ENCODE results near the gene IQSEC1. TPM values are rescaled to one million over a fixed set of nuclear protein-coding genes. Genes with fewer than 3 reads are reported as not detected.

Gene IQSEC1
- total and polyA plus RNA-seq, 7 experiments from 2014 or later: 21.1 to 163 (median 70.2) TPM

GRCh38 chr3:13080591-13080990, 7.4 kb upstream of the IQSEC1 start:
- peaks cover 0 to 36% (median 0%) of the 10 kb centered on the region in 5 donors for H3K27me3 Mint-ChIP-seq
- peaks cover 0 to 1% (median 0%) of the 10 kb centered on the region in 11 donors for H3K9me3 Mint-ChIP-seq
- intact Hi-C loops (cut with micrococcal nuclease): no loop called here
- Histone ChIP-seq H3K4me1 (ENCODE audit: control insufficient read depth in 2 of 2, insufficient read depth in 2 of 2, low read length in 2 of 2) (peaks cover 0 to 6% of the 10 kb centered on the region in 2 donors), H3K27me3 (ENCODE audit: control insufficient read depth in 2 of 2, insufficient read depth in 2 of 2, low read length in 2 of 2) (no peaks in the 10 kb centered on the region), H3K27ac (ENCODE audit: low read depth, low read length) (no peak overlapping the region), H3K9me3 (ENCODE audit: control insufficient read depth in 2 of 3, low read length in 3 of 3) (no peaks in the 10 kb centered on the region), H3K4me3 (ENCODE audit: low read length) (no peak overlapping the region), H3K36me3 (ENCODE audit: control insufficient read depth in 2 of 3, insufficient read depth in 3 of 3, low read length in 3 of 3) (no peaks in the 10 kb centered on the region)
- H3K27ac Mint-ChIP-seq: no peak overlapping the region
- DNase-seq (no peak), ATAC-seq (no peak)
- ChIA-PET POLR2A (interaction anchor here (0.5 to 0.7 kb wide), 2 partner anchors 70 to 686 kb away, joined by 3 to 6 read pairs; no protein-coding TSS in a partner anchor), CTCF (interaction anchor here (1.6 kb wide), 1 partner anchor 12 kb away, joined by 9 read pairs; no protein-coding TSS in a partner anchor)
- H3K4me3 Mint-ChIP-seq: no peak overlapping the region
- H3K36me3 Mint-ChIP-seq: no peaks in the 10 kb centered on the region
- peaks cover 0 to 5% (median 2%) of the 10 kb centered on the region in 7 donors for H3K4me1 Mint-ChIP-seq

GRCh38 chr3:13080026-13080425, 6.8 kb upstream of the IQSEC1 start:
- intact Hi-C loops (cut with micrococcal nuclease): no loop called here
- no peak overlapping the region for H3K4me3 ChIP-seq (ENCODE audit: low read length)
- H3K9me3 ChIP-seq (ENCODE audit: control insufficient read depth in 2 of 3, low read length in 3 of 3): no peaks in the 10 kb centered on the region
- Mint-ChIP-seq H3K4me3 (no peak overlapping the region), H3K9me3 (peaks cover 0 to 1% (median 0%) of the 10 kb centered on the region in 11 donors), H3K27me3 (peaks cover 0 to 41% (median 0%) of the 10 kb centered on the region in 5 donors), H3K4me1 (peaks cover 0 to 5% (median 2%) of the 10 kb centered on the region in 7 donors), H3K36me3 (no peaks in the 10 kb centered on the region), H3K27ac (no peak overlapping the region)
- peaks cover 0 to 6% of the 10 kb centered on the region in 2 donors for H3K4me1 ChIP-seq (ENCODE audit: control insufficient read depth in 2 of 2, insufficient read depth in 2 of 2, low read length in 2 of 2)
- CTCF ChIA-PET: interaction anchor here (1.6 kb wide), 1 partner anchor 12 kb away, joined by 9 read pairs; no protein-coding TSS in a partner anchor
- POLR2A ChIA-PET: no interaction called here
- H3K27ac ChIP-seq (ENCODE audit: low read depth, low read length): no peak overlapping the region
- no peak for DNase-seq
- H3K27me3 ChIP-seq (ENCODE audit: control insufficient read depth in 2 of 2, insufficient read depth in 2 of 2, low read length in 2 of 2): no peaks in the 10 kb centered on the region
- no peak for ATAC-seq
- H3K36me3 ChIP-seq (ENCODE audit: control insufficient read depth in 2 of 3, insufficient read depth in 3 of 3, low read length in 3 of 3): no peaks in the 10 kb centered on the region

GRCh38 chr3:13079510-13079909, 6.3 kb upstream of the IQSEC1 start:
- POLR2A ChIA-PET: no interaction called here

GRCh38 chr3:13079051-13079450, 5.8 kb upstream of the IQSEC1 start:
- DNase-seq: no peak
- ChIA-PET POLR2A (no interaction called here), CTCF (no interaction called here)
- H3K9me3 ChIP-seq (ENCODE audit: control insufficient read depth in 2 of 3, low read length in 3 of 3): no peaks in the 10 kb centered on the region
- Mint-ChIP-seq H3K4me1 (peaks cover 0 to 6% (median 4%) of the 10 kb centered on the region in 7 donors), H3K4me3 (no peak overlapping the region), H3K27me3 (peaks cover 3 to 51% (median 4%) of the 10 kb centered on the region in 5 donors), H3K27ac (no peak overlapping the region), H3K9me3 (peaks cover 0 to 1% (median 0%) of the 10 kb centered on the region in 11 donors), H3K36me3 (no peaks in the 10 kb centered on the region)
- H3K4me1 ChIP-seq (ENCODE audit: control insufficient read depth in 2 of 2, insufficient read depth in 2 of 2, low read length in 2 of 2): peaks cover 0 to 7% of the 10 kb centered on the region in 2 donors
- ATAC-seq: no peak
- H3K27me3 ChIP-seq (ENCODE audit: control insufficient read depth in 2 of 2, insufficient read depth in 2 of 2, low read length in 2 of 2): peaks cover 0 to 3% of the 10 kb centered on the region in 2 donors
- intact Hi-C loops (cut with micrococcal nuclease): loop anchor here in 1 of 2 donors (10.0 kb wide), 1 partner anchor 1046 kb away; the partner anchor contains the start of genes CHCHD4 and TMEM43
- H3K4me3 ChIP-seq (ENCODE audit: low read length): no peak overlapping the region
- no peak overlapping the region for H3K27ac ChIP-seq (ENCODE audit: low read depth, low read length)
- H3K36me3 ChIP-seq (ENCODE audit: control insufficient read depth in 2 of 3, insufficient read depth in 3 of 3, low read length in 3 of 3): no peaks in the 10 kb centered on the region

More at GRCh38 chr3:13079510-13079909, 6.3 kb upstream of the IQSEC1 start:
- intact Hi-C loops (cut with micrococcal nuclease): loop anchor here in 1 of 2 donors (10.0 kb wide), 1 partner anchor 1045 kb away; the partner anchor contains the start of genes CHCHD4 and TMEM43
- Histone ChIP-seq H3K4me1 (ENCODE audit: control insufficient read depth in 2 of 2, insufficient read depth in 2 of 2, low read length in 2 of 2) (peaks cover 0 to 6% of the 10 kb centered on the region in 2 donors), H3K36me3 (ENCODE audit: control insufficient read depth in 2 of 3, insufficient read depth in 3 of 3, low read length in 3 of 3) (no peaks in the 10 kb centered on the region), H3K4me3 (ENCODE audit: low read length) (no peak overlapping the region), H3K27ac (ENCODE audit: low read depth, low read length) (no peak overlapping the region), H3K27me3 (ENCODE audit: control insufficient read depth in 2 of 2, insufficient read depth in 2 of 2, low read length in 2 of 2) (no peaks in the 10 kb centered on the region), H3K9me3 (ENCODE audit: control insufficient read depth in 2 of 3, low read length in 3 of 3) (no peaks in the 10 kb centered on the region)
- peaks cover 0 to 1% (median 0%) of the 10 kb centered on the region in 11 donors for H3K9me3 Mint-ChIP-seq
- H3K27me3 Mint-ChIP-seq: peaks cover 0 to 47% (median under 1%) of the 10 kb centered on the region in 5 donors
- ATAC-seq (no peak), DNase-seq (no peak)
- CTCF ChIA-PET: no interaction called here
- no peak overlapping the region for H3K4me3 Mint-ChIP-seq
- no peaks in the 10 kb centered on the region for H3K36me3 Mint-ChIP-seq
- H3K27ac Mint-ChIP-seq: no peak overlapping the region
- H3K4me1 Mint-ChIP-seq: peaks cover 0 to 5% (median 2%) of the 10 kb centered on the region in 7 donors

GRCh38 chr3:13078163-13078905, 5.1 kb upstream of the IQSEC1 start:
- H3K27ac ChIP-seq (ENCODE audit: low read depth, low read length): no peak overlapping the region
- POLR2A ChIA-PET: no interaction called here
- intact Hi-C loops (cut with micrococcal nuclease): loop anchor here in 1 of 2 donors (10.0 kb wide), 1 partner anchor 1046 kb away; the partner anchor contains the start of genes CHCHD4 and TMEM43
- H3K4me3 Mint-ChIP-seq: no peak overlapping the region
- no peak overlapping the region for H3K27ac Mint-ChIP-seq
- H3K9me3 ChIP-seq (ENCODE audit: control insufficient read depth in 2 of 3, low read length in 3 of 3): no peaks in the 10 kb centered on the region
- CTCF ChIA-PET: no interaction called here
- DNase-seq: no peak
- peaks cover 8 to 57% (median 8%) of the 10 kb centered on the region in 5 donors for H3K27me3 Mint-ChIP-seq
- H3K4me1 Mint-ChIP-seq: peaks cover 0 to 11% (median 10%) of the 10 kb centered on the region in 7 donors
- no peaks in the 10 kb centered on the region for H3K36me3 Mint-ChIP-seq
- peaks cover 0 to 3% of the 10 kb centered on the region in 2 donors for H3K27me3 ChIP-seq (ENCODE audit: control insufficient read depth in 2 of 2, insufficient read depth in 2 of 2, low read length in 2 of 2)
- no peak overlapping the region for H3K4me3 ChIP-seq (ENCODE audit: low read length)
- H3K4me1 ChIP-seq (ENCODE audit: control insufficient read depth in 2 of 2, insufficient read depth in 2 of 2, low read length in 2 of 2): peaks cover 0 to 13% of the 10 kb centered on the region in 2 donors
- H3K9me3 Mint-ChIP-seq: peaks cover 0 to 3% (median 0%) of the 10 kb centered on the region in 11 donors
- H3K36me3 ChIP-seq (ENCODE audit: control insufficient read depth in 2 of 3, insufficient read depth in 3 of 3, low read length in 3 of 3): no peaks in the 10 kb centered on the region
- ATAC-seq: no peak

GRCh38 chr3:13077431-13078162, 4.4 kb upstream of the IQSEC1 start:
- H3K27me3 Mint-ChIP-seq: peaks cover 8 to 56% (median 12%) of the 10 kb centered on the region in 5 donors
- no peak for DNase-seq
- H3K27me3 ChIP-seq (ENCODE audit: control insufficient read depth in 2 of 2, insufficient read depth in 2 of 2, low read length in 2 of 2): peaks cover 0 to 3% of the 10 kb centered on the region in 2 donors
- H3K36me3 ChIP-seq (ENCODE audit: control insufficient read depth in 2 of 3, insufficient read depth in 3 of 3, low read length in 3 of 3): no peaks in the 10 kb centered on the region
- H3K4me1 Mint-ChIP-seq: peaks cover 4 to 15% (median 13%) of the 10 kb centered on the region in 7 donors
- CTCF ChIA-PET: no interaction called here
- intact Hi-C loops (cut with micrococcal nuclease): loop anchor here in 1 of 2 donors (10.0 kb wide), 1 partner anchor 1047 kb away; the partner anchor contains the start of genes CHCHD4 and TMEM43
- peaks cover 0 to 3% (median 0%) of the 10 kb centered on the region in 11 donors for H3K9me3 Mint-ChIP-seq
- POLR2A ChIA-PET: no interaction called here
- H3K36me3 Mint-ChIP-seq: no peaks in the 10 kb centered on the region
- no peaks in the 10 kb centered on the region for H3K9me3 ChIP-seq (ENCODE audit: control insufficient read depth in 2 of 3, low read length in 3 of 3)
- no peak overlapping the region for H3K4me3 Mint-ChIP-seq
- H3K4me3 ChIP-seq (ENCODE audit: low read length): no peak overlapping the region
- H3K27ac Mint-ChIP-seq: no peak overlapping the region
- H3K4me1 ChIP-seq (ENCODE audit: control insufficient read depth in 2 of 2, insufficient read depth in 2 of 2, low read length in 2 of 2): peaks cover 2 to 13% of the 10 kb centered on the region in 2 donors
- no peak overlapping the region for H3K27ac ChIP-seq (ENCODE audit: low read depth, low read length)
- ATAC-seq: no peak

Measured in naive thymus-derived CD4-positive, alpha-beta T cell (primary cell).